ENCODE data around the gene MRPL58.

DNA sequence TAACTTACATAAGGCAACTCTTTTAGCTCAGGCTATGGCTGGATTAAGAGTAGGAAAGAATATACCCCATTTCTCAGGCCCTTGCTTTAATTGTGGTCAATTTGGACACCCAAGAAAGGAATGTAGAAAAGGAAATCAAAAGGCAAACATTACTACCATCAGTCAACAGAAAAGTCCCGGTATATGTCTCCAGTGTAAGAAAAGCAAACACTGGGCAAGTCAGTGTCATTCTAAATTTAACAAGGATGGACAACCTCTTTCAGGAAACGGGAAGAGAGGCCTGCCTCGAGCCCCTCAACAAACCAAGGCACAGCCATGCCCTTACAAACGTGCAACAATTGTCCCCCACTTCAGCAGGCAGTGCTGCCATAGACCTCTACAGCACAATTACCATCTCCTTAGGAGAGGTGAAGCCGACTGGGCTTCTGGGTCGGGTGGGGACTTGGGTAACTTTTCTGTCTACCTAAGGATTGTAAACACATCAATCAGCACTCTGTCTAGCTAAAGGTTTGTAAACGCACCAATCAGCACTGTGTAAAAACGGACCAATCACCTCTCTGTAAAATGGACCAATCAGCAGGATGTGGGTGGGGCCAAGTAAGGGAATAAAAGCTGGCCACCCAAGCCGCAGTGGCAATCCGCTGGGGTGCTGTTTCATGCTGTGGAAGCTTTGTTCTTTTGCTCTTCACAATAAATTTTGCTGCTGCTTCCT lies 12.4 kb downstream of the MRPL58 start:
- TF ChIP-seq, protein P1, sequence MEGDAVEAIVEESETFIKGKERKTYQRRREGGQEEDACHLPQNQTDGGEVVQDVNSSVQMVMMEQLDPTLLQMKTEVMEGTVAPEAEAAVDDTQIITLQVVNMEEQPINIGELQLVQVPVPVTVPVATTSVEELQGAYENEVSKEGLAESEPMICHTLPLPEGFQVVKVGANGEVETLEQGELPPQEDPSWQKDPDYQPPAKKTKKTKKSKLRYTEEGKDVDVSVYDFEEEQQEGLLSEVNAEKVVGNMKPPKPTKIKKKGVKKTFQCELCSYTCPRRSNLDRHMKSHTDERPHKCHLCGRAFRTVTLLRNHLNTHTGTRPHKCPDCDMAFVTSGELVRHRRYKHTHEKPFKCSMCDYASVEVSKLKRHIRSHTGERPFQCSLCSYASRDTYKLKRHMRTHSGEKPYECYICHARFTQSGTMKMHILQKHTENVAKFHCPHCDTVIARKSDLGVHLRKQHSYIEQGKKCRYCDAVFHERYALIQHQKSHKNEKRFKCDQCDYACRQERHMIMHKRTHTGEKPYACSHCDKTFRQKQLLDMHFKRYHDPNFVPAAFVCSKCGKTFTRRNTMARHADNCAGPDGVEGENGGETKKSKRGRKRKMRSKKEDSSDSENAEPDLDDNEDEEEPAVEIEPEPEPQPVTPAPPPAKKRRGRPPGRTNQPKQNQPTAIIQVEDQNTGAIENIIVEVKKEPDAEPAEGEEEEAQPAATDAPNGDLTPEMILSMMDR (conservative IDR thresholded peaks at IDR 0.05; ENCODE audit: low read depth in 2 of 2): no peak
- no peak for TF ChIP-seq EZH2 (IDR thresholded peaks at IDR 0.05; ENCODE audit: low read depth, unreplicated experiment)
- TF ChIP-seq CREB1 (CRISPR knock-in tag; IDR thresholded peaks at IDR 0.05; ENCODE audit: low read depth): no peak
- TF ChIP-seq ZNF331 (CRISPR knock-in tag; IDR thresholded peaks at IDR 0.05; ENCODE audit: low read depth): no peak
- TF ChIP-seq, protein P2, sequence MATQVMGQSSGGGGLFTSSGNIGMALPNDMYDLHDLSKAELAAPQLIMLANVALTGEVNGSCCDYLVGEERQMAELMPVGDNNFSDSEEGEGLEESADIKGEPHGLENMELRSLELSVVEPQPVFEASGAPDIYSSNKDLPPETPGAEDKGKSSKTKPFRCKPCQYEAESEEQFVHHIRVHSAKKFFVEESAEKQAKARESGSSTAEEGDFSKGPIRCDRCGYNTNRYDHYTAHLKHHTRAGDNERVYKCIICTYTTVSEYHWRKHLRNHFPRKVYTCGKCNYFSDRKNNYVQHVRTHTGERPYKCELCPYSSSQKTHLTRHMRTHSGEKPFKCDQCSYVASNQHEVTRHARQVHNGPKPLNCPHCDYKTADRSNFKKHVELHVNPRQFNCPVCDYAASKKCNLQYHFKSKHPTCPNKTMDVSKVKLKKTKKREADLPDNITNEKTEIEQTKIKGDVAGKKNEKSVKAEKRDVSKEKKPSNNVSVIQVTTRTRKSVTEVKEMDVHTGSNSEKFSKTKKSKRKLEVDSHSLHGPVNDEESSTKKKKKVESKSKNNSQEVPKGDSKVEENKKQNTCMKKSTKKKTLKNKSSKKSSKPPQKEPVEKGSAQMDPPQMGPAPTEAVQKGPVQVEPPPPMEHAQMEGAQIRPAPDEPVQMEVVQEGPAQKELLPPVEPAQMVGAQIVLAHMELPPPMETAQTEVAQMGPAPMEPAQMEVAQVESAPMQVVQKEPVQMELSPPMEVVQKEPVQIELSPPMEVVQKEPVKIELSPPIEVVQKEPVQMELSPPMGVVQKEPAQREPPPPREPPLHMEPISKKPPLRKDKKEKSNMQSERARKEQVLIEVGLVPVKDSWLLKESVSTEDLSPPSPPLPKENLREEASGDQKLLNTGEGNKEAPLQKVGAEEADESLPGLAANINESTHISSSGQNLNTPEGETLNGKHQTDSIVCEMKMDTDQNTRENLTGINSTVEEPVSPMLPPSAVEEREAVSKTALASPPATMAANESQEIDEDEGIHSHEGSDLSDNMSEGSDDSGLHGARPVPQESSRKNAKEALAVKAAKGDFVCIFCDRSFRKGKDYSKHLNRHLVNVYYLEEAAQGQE (IDR thresholded peaks at IDR 0.05; ENCODE audit: unreplicated experiment): no peak
- TF ChIP-seq POLR2AphosphoS5 (IDR thresholded peaks at IDR 0.05; ENCODE audit: low read depth): no peak
- no peak for TF ChIP-seq EZH2phosphoT487 (IDR thresholded peaks at IDR 0.05; ENCODE audit: unreplicated experiment)
- TF ChIP-seq NANOG (IDR thresholded peaks at IDR 0.05; ENCODE audit: borderline replicate concordance): no peak
- no peak for TF ChIP-seq ZNF114 (CRISPR knock-in tag; IDR thresholded peaks at IDR 0.05)
